ENCODE results near the gene FN3KRP. TPM values are rescaled to one million over a fixed set of nuclear protein-coding genes. Genes with fewer than 3 reads are reported as not detected.

The FN3KRP gene
- total RNA-seq, 2 donors from 2014 or later, result 26.1 to 28.3 TPM

GRCh38 chr17:82718986-82719685 lies 2.6 kb downstream of the FN3KRP start:
- peaks cover 5% of the 10 kb centered on the region in 2 donors for H3K36me3 ChIP-seq

GRCh38 chr17:82720204-82720603 lies 3.7 kb downstream of the FN3KRP start:
- H3K36me3 ChIP-seq, result peaks cover 5% of the 10 kb centered on the region in 2 donors
- no peak for DNase-seq (ENCODE audit: low spot score)
- no peak overlapping the region for H3K27ac ChIP-seq
- H3K4me3 ChIP-seq, result no peak overlapping the region
- H3K4me1 ChIP-seq (replicated peaks), result peaks cover 7% of the 10 kb centered on the region
- H3K27me3 ChIP-seq (replicated peaks; ENCODE audit: insufficient read depth), result no peaks in the 10 kb centered on the region
- H3K9me3 ChIP-seq, result no peaks in the 10 kb centered on the region
- 93% methylated on average over 19 of the region's 19 CpGs for WGBS
- TF ChIP-seq POLR2A (IDR thresholded peaks at IDR 0.05) (no peak), POLR2AphosphoS5 (IDR thresholded peaks at IDR 0.05) (no peak), CTCF (IDR thresholded peaks at IDR 0.05) (no peak)
- intact Hi-C loops (cut with DNase I), result no loop called here

More at GRCh38 chr17:82718986-82719685, 2.6 kb downstream of the FN3KRP start:
- intact Hi-C loops (cut with DNase I), result no loop called here
- no peak for DNase-seq (ENCODE audit: low spot score)
- no peak overlapping the region for H3K27ac ChIP-seq
- WGBS, result 92% methylated on average over 18 of the region's 18 CpGs
- TF ChIP-seq CTCF (IDR thresholded peaks at IDR 0.05) (no peak), POLR2AphosphoS5 (IDR thresholded peaks at IDR 0.05) (no peak), POLR2A (IDR thresholded peaks at IDR 0.05) (no peak)
- H3K4me3 ChIP-seq, result no peak overlapping the region
- no peaks in the 10 kb centered on the region for H3K9me3 ChIP-seq
- peaks cover 7% of the 10 kb centered on the region for H3K4me1 ChIP-seq (replicated peaks)
- H3K27me3 ChIP-seq (replicated peaks; ENCODE audit: insufficient read depth), result no peaks in the 10 kb centered on the region

- H3K4me3 ChIP-seq, result no peak overlapping the region
- peaks cover 5% of the 10 kb centered on the region for H3K4me1 ChIP-seq (replicated peaks)
- no peaks in the 10 kb centered on the region for H3K9me3 ChIP-seq
- peaks cover 5 to 13% of the 10 kb centered on the region in 2 donors for H3K36me3 ChIP-seq
- H3K27me3 ChIP-seq (replicated peaks; ENCODE audit: insufficient read depth), result no peaks in the 10 kb centered on the region
- no peak for TF ChIP-seq POLR2AphosphoS5 (IDR thresholded peaks at IDR 0.05)
- TF ChIP-seq CTCF (IDR thresholded peaks at IDR 0.05), result no peak
- TF ChIP-seq POLR2A (IDR thresholded peaks at IDR 0.05), result no peak
- WGBS, result 84% methylated on average over 19 of the region's 19 CpGs
- intact Hi-C loops (cut with DNase I), result no loop called here
- no peak for DNase-seq (ENCODE audit: low spot score)
- no peak overlapping the region for H3K27ac ChIP-seq
Measured at GRCh38 chr17:82722341-82723013, 6.0 kb downstream of the FN3KRP start.

GRCh38 chr17:82723169-82723807 lies 6.8 kb downstream of the FN3KRP start:
- TF ChIP-seq POLR2A (IDR thresholded peaks at IDR 0.05) (no peak), CTCF (IDR thresholded peaks at IDR 0.05) (no peak), POLR2AphosphoS5 (IDR thresholded peaks at IDR 0.05) (no peak)
- no peak overlapping the region for H3K27ac ChIP-seq
- peaks cover 5 to 14% of the 10 kb centered on the region in 2 donors for H3K36me3 ChIP-seq
- no peaks in the 10 kb centered on the region for H3K4me1 ChIP-seq (replicated peaks)
- no peak overlapping the region for H3K4me3 ChIP-seq
- H3K27me3 ChIP-seq (replicated peaks; ENCODE audit: insufficient read depth), result no peaks in the 10 kb centered on the region
- no peaks in the 10 kb centered on the region for H3K9me3 ChIP-seq
- intact Hi-C loops (cut with DNase I), result no loop called here
- DNase-seq (ENCODE audit: low spot score), result no peak
- 91% methylated on average over 26 of the region's 26 CpGs for WGBS
